ENCODE results near the gene SREK1.
A peak's percentile ranks its signal among the peaks of the same experiment; 100 is the strongest.

SREK1 gene

DNA sequence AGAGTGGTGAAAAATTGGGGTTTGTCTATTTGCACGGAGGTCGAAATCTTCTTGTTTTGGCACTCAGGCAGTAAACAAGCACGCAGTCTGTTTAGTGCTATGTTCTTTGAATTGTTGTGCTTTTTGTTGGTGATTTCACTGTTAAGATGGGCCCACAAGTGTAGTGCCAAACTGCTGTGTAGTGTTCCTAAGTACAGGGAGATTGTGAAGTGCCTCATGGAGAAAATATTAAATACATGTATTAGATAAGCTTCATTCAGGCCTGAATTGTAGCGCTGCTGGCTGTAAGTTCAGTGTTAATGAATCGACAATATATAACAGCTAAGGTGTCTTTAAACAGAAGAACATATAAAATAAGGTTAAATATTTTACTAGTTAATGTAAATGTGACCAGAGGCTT is 17.3 kb downstream of the SREK1 start:
- no peak for DNase-seq (ENCODE audit: low read depth)
- no peak overlapping the region for H3K4me3 ChIP-seq (ENCODE audit: low read depth, low read length)
- TF ChIP-seq, protein P1, sequence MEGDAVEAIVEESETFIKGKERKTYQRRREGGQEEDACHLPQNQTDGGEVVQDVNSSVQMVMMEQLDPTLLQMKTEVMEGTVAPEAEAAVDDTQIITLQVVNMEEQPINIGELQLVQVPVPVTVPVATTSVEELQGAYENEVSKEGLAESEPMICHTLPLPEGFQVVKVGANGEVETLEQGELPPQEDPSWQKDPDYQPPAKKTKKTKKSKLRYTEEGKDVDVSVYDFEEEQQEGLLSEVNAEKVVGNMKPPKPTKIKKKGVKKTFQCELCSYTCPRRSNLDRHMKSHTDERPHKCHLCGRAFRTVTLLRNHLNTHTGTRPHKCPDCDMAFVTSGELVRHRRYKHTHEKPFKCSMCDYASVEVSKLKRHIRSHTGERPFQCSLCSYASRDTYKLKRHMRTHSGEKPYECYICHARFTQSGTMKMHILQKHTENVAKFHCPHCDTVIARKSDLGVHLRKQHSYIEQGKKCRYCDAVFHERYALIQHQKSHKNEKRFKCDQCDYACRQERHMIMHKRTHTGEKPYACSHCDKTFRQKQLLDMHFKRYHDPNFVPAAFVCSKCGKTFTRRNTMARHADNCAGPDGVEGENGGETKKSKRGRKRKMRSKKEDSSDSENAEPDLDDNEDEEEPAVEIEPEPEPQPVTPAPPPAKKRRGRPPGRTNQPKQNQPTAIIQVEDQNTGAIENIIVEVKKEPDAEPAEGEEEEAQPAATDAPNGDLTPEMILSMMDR (IDR thresholded peaks at IDR 0.05; ENCODE audit: insufficient read depth, low read depth, low read length, missing control alignments): no peak

DNA sequence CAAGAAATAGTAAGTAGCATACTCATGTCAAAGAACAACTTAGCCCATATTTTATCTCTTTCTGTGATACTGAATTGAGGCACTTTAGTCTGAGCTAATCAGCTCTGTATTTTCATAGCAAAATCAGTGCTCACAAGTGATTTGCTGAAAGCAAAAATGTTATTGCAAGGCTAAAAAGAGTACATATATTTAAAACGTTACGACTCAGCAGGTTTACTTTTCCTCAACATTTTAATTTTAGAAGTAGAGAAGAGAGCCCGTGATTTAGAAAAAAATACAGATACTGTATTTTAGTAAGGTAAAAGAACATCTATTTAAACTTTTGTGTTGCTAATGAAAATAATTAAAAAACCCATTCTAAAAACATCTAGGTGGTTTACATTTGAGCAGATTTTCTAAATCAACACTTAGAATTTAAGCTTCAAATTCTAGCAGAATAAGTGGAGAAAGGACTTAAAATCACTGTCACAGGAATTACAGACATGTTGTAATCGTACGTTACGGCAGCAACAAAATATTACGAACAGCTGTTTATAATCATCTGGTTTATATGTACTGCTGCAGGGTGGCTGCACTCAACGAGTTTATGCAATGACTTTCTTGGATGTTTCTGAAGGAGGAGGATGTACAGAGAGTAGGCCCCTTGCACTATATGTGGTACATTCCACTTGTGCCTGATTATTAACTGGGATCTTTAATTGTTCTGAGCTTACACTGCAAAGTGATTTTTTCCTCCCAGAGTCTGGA is 20.1 kb downstream of the SREK1 start:
- no peak overlapping the region for H3K4me3 ChIP-seq (ENCODE audit: low read depth, low read length)
- DNase-seq (ENCODE audit: low read depth): no peak
- TF ChIP-seq, protein P1 (IDR thresholded peaks at IDR 0.05; ENCODE audit: insufficient read depth, low read depth, low read length, missing control alignments): no peak

DNA sequence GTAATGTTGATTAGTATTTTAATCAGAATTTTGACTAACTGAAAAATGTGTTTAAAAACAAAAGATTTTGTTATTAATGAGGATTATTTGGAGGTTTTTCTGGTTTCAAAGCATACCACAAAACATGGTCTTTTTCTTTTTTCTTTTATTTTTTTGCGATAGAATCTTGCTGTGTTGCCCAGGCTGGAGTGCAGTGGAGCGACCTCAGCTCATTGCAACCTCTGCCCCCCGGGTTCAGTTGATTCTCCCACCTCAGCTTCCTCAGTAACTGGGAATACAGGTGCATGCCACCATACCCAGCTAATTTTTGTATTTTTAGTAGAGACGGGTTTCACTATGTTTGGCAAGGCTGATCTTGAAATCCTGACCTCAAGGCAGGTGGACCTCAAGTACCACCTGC is 24.1 kb downstream of the SREK1 start:
- H3K4me3 ChIP-seq (ENCODE audit: low read depth, low read length): no peak overlapping the region
- no peak for DNase-seq (ENCODE audit: low read depth)
- TF ChIP-seq, protein P1 (IDR thresholded peaks at IDR 0.05; ENCODE audit: insufficient read depth, low read depth, low read length, missing control alignments): no peak

GRCh38 chr5:66169534-66169933 is 25.4 kb downstream of the SREK1 start:
- TF ChIP-seq, protein P1 (IDR thresholded peaks at IDR 0.05; ENCODE audit: insufficient read depth, low read depth, low read length, missing control alignments): no peak
- H3K4me3 ChIP-seq (ENCODE audit: low read depth, low read length): no peak overlapping the region
- peak; percentile 52 for DNase-seq (ENCODE audit: low read depth)

GRCh38 chr5:66170195-66170919 is 26.3 kb downstream of the SREK1 start:
- TF ChIP-seq, protein P1 (IDR thresholded peaks at IDR 0.05; ENCODE audit: insufficient read depth, low read depth, low read length, missing control alignments): no peak
- no peak overlapping the region for H3K4me3 ChIP-seq (ENCODE audit: low read depth, low read length)
- no peak for DNase-seq (ENCODE audit: low read depth)

GRCh38 chr5:66171349-66172344 is 27.5 kb downstream of the SREK1 start:
- TF ChIP-seq, protein P1 (IDR thresholded peaks at IDR 0.05; ENCODE audit: insufficient read depth, low read depth, low read length, missing control alignments): peak; percentile 30
- DNase-seq (ENCODE audit: low read depth): peak; percentile 60
- H3K4me3 ChIP-seq (ENCODE audit: low read depth, low read length): no peak overlapping the region

All from GM12865 (cell line).